ENCODE results near the gene WNK3.

DNA sequence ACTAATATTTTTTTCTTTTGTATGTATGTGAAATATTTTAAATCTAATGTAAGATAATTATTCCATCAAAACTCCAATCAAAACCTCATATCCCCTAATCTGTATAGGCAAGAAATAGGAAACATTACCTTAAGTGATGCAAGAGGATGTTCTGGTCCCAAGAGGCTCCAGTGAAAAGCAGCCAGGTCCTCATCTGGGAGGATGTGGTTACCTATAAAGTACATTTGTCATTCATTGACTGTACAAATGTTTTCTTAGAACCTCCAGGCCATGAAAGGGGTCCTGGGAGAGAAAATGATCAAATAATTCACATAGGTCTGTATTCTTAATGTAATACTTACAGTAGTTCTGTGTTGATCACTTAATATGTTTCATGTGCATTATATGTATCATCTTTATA lies 200.3 kb downstream of the WNK3 start:
- TF ChIP-seq EZH2 (IDR thresholded peaks at IDR 0.05; ENCODE audit: borderline replicate concordance, low read length): no peak
- TF ChIP-seq, protein P1, sequence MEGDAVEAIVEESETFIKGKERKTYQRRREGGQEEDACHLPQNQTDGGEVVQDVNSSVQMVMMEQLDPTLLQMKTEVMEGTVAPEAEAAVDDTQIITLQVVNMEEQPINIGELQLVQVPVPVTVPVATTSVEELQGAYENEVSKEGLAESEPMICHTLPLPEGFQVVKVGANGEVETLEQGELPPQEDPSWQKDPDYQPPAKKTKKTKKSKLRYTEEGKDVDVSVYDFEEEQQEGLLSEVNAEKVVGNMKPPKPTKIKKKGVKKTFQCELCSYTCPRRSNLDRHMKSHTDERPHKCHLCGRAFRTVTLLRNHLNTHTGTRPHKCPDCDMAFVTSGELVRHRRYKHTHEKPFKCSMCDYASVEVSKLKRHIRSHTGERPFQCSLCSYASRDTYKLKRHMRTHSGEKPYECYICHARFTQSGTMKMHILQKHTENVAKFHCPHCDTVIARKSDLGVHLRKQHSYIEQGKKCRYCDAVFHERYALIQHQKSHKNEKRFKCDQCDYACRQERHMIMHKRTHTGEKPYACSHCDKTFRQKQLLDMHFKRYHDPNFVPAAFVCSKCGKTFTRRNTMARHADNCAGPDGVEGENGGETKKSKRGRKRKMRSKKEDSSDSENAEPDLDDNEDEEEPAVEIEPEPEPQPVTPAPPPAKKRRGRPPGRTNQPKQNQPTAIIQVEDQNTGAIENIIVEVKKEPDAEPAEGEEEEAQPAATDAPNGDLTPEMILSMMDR (conservative IDR thresholded peaks at IDR 0.05 in 1 of 2, IDR thresholded peaks at IDR 0.05 in 1 of 2; ENCODE audit: extremely low read depth in 1 of 2, insufficient read depth in 1 of 2, low read depth in 1 of 2, low read length in 2 of 2): no peak

Data from mammary epithelial cell (primary cell).